HG02852 (cell line): Measurements from ENCODE around the gene IL4R.
"Not testable (repeated sequence)": the region's sequence is repeated elsewhere in the genome, so short reads cannot be mapped to it uniquely, and the experiment has no call there.

Source experiments
- ATAC-seq: cut with Tn5 transposase; IDR thresholded peaks from one replicate; pipeline ENCODE4 v1.9.1; 2021; ENCODE audit warnings: mild to moderate bottlenecking, moderate library complexity; ENCODE audit not compliant: unreplicated experiment

IL4R gene

GRCh38 chr16:27327586-27327915, 13.8 kb downstream of the IL4R start:
- ATAC-seq: no peak

GRCh38 chr16:27328937-27329336, 15.2 kb downstream of the IL4R start:
- no peak for ATAC-seq

GRCh38 chr16:27329376-27330079, 15.8 kb downstream of the IL4R start:
- ATAC-seq: not testable (repeated sequence)

DNA sequence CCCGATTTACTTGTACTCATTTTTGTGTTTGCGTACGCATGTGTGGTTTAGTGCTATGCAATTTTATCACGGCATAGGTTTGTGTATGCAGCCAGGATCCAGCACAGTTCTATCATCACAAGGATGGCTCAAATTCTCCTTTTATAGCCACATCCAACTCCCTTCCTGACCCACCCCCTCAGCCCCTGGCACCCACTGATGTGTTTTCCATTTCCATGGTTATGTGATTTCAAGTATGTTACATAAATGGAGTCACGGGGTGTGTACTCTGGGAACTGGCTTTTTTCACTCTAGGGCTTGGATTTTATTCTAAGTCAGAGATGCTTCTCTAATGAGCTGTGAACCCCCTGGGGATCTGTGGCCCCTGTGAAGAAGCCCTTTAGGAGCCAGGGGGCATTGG, 16.8 kb downstream of the IL4R start:
- no peak for ATAC-seq

GRCh38 chr16:27332105-27332504, 18.3 kb downstream of the IL4R start:
- ATAC-seq: no peak

DNA sequence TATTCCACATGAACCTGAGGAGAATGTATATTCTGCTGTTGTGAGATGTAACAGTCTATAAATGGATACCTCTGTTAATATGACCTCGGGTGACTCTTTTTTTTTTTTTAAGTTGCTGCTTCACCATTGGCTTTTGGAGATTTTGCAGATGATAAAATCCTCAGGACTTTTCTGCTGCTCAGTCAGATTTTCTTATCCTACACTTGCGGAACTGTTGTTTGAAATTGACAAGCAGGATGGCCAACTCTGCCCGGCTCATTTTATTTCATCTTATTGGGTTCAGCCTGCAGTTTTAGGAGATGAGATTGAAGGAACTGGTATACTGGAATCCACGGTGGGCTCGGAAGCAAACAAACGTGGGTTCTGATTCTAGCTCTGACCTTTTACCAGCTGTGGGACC, 19.3 kb downstream of the IL4R start:
- no peak for ATAC-seq

DNA sequence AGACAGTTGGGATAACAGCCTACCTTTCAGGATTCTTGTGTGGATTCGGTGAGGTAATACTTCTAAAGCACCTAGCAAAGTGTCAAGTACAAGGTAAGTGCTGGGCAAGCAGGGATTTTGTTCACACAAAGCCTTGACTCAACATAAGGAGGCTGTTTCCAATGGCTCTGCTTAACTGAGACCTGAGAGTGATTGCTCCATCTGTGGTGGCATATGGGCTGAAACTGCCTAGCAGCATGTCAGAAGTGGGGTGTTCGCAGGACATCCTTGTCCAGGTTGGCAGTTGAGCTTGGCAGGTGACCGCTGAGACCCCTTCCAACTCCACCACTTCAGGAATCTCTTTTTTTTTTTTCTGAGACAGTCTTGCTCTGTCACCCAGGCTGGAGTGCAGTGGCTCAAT, 19.8 kb downstream of the IL4R start:
- no peak for ATAC-seq

DNA sequence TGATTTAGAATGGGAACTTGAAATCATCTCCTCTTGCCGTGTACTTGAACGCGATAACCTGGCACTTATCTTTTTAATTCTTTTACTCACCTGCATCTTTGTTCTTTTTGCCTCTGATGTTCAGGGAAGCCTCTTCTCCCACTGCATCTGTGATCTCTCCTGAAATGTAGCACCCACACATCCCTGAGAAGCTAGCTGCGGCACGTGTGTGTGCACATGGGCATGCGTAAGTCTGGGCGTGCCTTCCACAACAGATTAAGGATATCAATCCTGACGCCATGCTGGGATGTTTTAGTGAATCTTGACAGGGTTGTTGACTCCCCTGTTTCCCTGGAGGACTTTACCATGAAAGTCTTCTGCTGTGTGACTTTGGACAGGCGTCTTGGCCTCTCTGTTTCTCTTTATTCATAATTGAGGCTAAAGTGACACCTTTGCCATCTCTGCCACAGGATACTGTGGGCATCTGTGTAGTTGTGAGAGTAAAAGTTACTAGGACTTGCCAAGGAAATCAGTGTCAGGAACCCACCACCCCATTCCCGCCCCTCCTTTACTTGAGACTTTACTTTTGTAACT, 20.5 kb downstream of the IL4R start:
- no peak for ATAC-seq

DNA sequence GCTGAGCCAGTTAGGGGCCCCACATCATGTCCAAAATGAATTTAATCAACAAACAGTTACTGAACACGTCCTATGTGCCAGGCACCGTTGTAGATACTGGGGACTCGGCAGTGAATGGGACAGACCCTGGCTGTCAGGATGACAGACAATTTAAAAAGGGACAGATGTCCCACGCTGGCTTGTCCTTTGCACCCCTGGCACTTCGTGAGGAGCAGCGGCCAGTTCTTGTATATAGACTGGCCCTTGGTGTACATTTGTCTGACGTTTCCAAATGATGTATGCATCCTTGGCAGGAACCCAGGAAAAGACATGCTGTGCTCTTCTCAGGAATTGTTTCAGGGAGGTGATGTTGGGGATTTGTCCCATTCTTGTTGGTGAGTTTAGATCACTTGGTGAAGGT, 21.1 kb downstream of the IL4R start:
- ATAC-seq: no peak

DNA sequence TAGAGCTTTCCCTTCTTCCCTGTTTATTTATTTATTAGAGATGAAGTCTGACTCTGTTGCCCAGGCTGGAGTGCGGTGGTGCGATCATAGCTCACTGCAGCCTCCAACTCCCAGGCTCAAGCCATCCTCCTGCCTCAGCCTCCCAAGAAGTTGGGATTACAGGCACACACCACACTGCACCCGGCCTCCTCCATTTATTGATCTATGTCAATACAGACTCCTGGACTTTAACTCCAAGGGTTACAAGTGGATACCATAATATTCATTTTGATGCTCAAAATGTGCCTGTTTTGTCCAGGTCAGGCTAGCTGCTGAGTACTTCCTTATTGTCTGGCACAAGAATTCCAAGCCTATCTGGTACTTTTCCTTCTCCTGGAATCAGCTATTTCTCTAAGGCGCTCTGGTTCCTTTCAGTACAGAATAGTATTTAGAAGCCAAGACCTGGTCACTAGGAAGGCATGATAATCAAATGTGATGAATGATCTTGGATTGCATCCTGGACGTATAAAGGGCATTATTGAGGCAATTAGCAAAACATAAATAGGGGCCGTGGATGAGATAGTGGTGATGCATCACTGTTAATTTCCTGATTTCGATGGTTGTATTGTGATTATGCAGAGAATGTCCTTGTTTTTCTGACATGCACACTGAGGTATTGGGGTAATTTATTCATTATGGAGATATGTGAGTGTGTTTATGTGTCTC, 21.7 kb downstream of the IL4R start:
- ATAC-seq: no peak

- ATAC-seq: no peak
Observed at GRCh38 chr16:27337024-27337423, 23.2 kb downstream of the IL4R start.

DNA sequence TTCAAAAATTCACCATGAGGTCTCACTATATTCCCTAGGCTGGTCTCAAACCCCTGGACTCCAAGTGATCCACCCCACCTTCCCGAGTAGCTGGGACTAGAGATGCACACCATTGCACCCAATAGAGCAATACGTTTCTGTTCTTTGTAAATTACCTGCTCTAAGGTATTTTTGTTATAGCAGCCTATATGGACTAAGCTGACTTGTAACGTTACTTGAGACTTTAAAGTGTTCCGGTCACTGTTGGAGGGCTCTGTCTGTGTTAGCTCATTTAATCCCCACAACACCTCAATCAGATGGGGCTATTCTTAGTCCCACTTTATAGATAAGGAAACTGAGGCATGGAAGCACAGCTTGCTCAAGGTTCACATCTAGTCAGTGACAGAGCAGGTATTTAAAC, 25.4 kb downstream of the IL4R start:
- ATAC-seq: no peak

GRCh38 chr16:27340654-27341053, 26.9 kb downstream of the IL4R start:
- ATAC-seq: no peak

GRCh38 chr16:27341549-27341948, 27.8 kb downstream of the IL4R start:
- no peak for ATAC-seq

GRCh38 chr16:27341971-27342370, 28.2 kb downstream of the IL4R start:
- ATAC-seq: no peak

- no peak for ATAC-seq
Observed at GRCh38 chr16:27344721-27345120, 30.9 kb downstream of the IL4R start.

GRCh38 chr16:27345201-27345600, 31.4 kb downstream of the IL4R start:
- ATAC-seq: no peak

GRCh38 chr16:27346819-27347218, 33.0 kb downstream of the IL4R start:
- no peak for ATAC-seq

DNA sequence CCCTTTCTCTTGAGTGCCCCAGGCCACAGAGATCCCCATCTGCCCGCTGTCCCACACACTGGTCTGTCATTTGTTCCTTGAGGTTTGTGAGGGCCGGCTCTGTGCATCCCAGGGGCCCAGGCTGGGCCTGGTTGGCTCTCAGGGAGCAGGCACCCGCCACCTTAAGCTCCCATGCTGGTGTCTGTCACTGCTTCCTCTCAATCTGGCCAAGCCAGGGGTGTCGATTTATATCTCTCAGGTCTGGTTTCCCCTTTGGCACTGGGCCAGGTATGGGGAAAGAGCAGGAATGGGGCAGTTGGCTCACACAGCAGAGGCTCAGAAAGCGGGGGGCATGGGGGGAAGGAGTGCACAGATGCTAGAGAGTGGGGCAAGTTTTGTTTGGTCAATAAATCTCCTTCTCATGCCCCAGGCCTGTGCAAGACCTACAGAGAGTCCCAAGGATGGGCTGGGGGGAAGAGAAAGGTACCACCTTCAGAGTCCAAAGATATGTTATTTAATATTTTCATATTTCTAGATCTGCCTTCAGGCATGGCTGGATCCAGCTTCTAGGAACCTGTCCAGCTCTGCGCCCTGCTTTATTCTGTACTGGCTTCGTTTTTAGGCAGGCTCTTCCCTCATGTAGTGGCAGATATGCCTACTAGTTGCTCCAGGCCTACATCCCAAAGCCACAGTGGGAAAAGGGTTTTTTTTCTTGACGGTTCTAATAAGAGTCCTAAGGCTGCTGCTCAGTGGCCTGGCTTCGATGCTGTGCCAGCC, 34.3 kb downstream of the IL4R start:
- no peak for ATAC-seq

DNA sequence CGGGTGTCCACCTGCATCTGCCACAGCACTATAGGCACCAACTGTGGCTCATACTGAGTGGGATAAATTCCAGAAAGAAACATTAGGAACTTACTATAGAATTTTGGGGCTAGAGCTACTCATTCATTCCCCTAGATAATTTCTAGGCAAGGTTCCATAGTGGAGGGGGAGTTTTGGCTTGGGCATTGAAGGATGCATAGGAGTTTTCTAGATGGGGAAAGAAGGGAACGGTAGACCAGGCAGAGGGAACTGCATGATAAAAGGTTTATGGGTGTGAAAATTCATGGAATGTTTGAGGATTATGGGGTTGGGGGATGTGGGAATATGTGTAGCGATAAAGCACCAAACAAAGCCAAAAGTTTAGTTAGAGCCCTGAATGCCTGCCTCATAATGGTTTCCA, 35.5 kb downstream of the IL4R start:
- no peak for ATAC-seq

DNA sequence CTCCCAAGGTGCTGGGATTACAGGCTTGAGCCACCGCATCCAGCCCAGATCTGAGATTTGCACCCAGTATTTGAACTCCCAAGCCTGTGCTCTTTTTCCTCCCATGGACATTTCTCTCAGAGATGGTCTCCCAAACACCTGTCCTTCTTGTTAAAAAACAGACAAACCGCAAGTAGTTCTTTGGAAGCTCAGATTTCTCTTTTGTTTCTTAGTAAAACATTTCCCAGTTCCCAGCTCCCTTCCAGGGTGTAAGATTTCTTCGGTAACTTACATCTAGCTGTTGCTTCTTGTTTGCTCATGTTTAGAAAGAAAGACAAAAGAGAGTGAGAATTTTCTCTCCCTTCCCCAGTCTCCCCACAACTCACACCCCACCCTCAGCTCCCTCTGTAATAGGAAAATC, 36.2 kb downstream of the IL4R start:
- no peak for ATAC-seq

DNA sequence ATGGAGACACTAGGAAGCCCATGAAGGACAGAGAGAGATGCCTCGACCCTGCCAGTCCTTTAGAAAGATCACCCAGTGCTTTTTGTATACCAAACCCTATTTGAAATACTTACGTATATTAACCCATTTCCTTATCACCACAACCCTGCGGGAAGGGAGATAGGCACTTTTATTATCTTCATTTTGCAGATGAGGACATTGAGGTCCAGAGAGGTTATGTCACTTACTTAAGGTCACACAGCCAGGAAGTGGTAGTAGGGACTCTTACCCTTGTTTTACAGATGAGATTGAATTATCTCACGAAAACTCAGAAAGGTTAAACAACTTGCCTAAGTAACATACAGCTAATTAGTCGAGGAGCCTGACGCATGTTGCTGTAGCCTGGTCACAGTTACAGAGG, 38.2 kb downstream of the IL4R start:
- ATAC-seq: no peak
